ENCODE results near the gene ZNF689. TPM values are rescaled to one million over a fixed set of nuclear protein-coding genes. Genes with fewer than 3 reads are reported as not detected.

ZNF689 gene
- total RNA-seq, 1 donor: 8.1 TPM

DNA sequence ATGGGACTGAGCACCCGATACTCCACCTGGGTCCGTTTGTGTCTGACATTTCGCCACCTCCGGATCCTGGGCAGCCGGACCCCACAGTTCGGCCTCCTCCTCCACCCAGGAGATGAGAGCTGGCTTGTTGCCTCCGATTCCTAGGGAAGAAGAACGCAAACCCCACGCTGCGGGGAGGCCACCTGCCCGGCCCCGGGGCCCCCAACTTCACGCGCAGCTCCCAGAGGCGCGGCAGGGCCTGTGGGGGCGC lies 52.6 kb downstream of the ZNF689 start:
- TF ChIP-seq, protein P1, sequence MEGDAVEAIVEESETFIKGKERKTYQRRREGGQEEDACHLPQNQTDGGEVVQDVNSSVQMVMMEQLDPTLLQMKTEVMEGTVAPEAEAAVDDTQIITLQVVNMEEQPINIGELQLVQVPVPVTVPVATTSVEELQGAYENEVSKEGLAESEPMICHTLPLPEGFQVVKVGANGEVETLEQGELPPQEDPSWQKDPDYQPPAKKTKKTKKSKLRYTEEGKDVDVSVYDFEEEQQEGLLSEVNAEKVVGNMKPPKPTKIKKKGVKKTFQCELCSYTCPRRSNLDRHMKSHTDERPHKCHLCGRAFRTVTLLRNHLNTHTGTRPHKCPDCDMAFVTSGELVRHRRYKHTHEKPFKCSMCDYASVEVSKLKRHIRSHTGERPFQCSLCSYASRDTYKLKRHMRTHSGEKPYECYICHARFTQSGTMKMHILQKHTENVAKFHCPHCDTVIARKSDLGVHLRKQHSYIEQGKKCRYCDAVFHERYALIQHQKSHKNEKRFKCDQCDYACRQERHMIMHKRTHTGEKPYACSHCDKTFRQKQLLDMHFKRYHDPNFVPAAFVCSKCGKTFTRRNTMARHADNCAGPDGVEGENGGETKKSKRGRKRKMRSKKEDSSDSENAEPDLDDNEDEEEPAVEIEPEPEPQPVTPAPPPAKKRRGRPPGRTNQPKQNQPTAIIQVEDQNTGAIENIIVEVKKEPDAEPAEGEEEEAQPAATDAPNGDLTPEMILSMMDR (IDR thresholded peaks at IDR 0.05; ENCODE audit: insufficient read depth, low read length): no peak
- DNase-seq (ENCODE audit: low read depth): no peak
- H3K4me3 ChIP-seq (ENCODE audit: low read depth, low read length): peak overlapping the region; percentile 79

DNA sequence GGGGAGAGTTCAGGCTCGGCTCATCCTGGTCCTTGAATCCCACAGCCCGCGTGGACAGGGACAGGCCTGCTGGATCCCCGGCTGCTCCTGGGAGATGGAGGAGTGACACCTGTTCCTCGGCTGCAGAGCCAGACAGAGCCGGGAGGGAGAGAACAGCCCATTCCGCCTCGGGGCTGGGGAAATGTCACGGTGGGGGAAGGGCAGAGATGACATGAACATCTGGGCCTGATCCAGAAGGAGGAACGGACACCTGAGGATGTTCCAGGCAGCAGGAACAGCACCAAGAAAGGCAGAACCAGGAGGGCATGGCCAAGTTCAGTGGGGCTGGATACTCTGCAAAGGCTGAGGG lies 54.1 kb downstream of the ZNF689 start:
- H3K4me3 ChIP-seq (ENCODE audit: low read depth, low read length): no peak overlapping the region
- DNase-seq (ENCODE audit: low read depth): no peak
- TF ChIP-seq, protein P1 (IDR thresholded peaks at IDR 0.05; ENCODE audit: insufficient read depth, low read length): no peak

DNA sequence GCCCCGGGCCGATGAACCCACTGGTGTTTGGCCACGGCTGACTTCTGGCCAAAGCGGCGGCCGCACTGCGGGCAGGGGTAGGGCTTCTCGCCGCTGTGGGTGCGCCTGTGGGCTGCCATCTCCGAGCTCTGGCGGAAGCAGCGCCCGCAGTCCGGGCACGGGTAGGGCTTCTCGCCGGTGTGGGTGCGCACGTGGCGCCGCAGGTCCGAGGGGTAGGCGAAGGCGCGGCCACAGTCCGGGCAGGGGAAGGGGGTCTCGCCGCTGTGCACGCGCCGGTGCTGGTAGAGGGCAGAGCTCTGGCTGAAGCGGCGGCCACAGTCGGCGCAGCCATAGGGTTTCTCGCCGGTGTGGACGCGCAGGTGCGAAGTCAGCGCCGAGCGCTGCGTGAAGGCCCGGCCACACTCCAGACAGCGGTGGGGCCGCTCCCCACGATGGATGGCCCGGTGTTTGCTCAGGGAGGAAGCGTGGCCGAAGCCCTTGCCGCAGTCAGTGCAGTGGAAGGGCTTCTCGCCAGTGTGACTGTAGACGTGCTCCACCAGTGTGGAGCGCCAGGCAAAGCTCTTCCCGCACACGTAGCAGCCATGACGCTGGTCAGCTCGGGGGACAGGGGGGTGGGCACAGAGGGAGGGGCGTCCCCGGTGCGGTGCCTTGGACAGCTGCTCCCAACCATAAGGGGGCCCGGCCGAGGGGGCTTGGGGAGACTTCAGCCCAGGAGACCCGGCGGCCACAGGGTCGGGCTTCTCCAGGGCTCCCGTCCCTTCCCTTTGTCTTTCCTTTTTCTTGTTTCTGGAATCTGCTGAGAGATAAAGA lies 54.7 kb downstream of the ZNF689 start:
- TF ChIP-seq, protein P1 (IDR thresholded peaks at IDR 0.05; ENCODE audit: insufficient read depth, low read length): no peak
- no peak for DNase-seq (ENCODE audit: low read depth)
- H3K4me3 ChIP-seq (ENCODE audit: low read depth, low read length): no peak overlapping the region

DNA sequence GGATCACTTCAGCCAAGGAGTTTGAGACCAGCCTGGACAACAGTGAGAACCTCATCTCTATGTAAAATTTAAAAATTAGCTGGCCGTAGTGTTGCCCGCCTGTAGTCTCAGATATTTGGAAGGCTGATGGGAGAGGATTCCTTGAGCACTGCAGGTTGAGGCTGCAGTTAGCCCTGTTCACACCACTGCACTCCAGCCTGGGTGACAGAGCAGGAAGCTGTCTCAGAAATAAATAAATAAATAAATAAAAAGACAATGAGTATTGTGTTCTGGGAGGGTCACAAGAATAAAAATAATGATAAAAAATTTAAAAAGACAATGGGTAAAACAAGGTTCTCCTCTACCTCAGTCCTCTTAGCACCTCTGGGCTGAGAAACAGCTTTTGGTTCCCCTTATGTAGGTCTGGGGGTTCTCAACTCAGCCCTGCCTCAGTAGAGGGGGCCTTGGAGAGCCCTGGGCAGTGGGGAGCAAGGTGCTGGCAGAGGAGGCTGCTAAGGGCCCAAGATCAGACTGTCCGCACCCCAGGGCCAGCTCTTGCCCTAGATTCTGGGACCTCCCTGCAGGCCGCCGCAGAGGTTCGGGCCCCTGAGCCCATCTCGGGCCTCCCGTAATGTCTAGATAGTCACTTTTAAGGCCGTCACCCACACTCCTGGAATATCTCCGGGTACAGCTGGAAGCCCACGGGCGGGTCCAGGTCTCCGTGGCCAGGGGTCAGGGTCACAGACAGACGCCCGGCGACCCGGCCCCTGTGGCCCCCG lies 55.5 kb downstream of the ZNF689 start:
- TF ChIP-seq, protein P1 (IDR thresholded peaks at IDR 0.05; ENCODE audit: insufficient read depth, low read length): no peak
- DNase-seq (ENCODE audit: low read depth): no peak
- no peak overlapping the region for H3K4me3 ChIP-seq (ENCODE audit: low read depth, low read length)

DNA sequence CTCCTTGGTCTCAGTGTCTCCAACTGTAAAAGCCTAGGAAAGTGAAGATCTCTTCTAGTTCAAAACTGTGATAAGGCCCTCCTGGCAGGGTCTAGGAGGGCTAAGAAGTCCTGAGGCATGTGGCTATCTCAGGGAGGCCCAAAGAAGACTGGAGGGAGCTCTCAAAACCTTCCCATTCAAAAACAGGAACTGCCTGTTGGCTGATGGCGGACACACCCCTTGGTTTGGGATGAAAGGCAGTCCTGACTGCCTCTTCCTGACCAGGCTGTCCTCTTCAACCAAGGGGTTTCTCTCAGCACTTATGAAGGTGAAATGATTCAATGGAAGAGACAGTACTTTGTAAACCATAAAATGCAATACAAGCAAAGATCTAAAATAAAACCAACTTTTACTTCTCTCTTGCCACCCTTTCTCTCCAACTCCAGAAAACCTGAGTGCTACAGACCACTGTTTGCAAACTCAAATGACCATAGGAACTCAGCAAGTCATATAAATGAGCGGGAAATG lies 56.7 kb downstream of the ZNF689 start:
- TF ChIP-seq, protein P1 (IDR thresholded peaks at IDR 0.05; ENCODE audit: insufficient read depth, low read length): no peak
- DNase-seq (ENCODE audit: low read depth): no peak

DNA sequence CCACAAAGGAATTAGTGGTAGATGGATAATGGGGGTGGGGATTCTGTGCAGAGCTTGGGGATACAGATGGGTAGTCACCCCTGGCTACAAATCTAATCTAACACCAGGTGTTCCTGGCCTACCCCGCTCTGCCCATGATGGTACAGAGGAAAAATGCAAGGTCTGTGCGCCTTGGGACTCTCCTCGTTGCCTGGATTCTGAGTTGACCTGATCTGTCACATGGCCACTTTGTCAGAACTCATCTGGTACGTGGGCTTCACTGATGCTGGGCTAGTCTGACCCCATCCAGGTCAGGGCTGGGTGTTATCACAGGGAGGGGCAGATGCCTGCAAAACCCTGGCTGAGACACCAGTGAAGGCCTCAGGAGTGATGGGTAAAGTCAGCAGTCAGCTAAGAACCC lies 57.2 kb downstream of the ZNF689 start:
- DNase-seq (ENCODE audit: low read depth): no peak
- no peak overlapping the region for H3K4me3 ChIP-seq (ENCODE audit: low read depth, low read length)
- TF ChIP-seq, protein P1 (IDR thresholded peaks at IDR 0.05; ENCODE audit: insufficient read depth, low read length): no peak

More for the DNA sequence above, 56.7 kb downstream of the ZNF689 start:
- no peak overlapping the region for H3K4me3 ChIP-seq (ENCODE audit: low read depth, low read length)

Small RNA genes within 50 kb of the gene (small RNA-seq; reads per million reads assigned to genes)
- gene AC093249.1 (not detected), gene AC093249.4 (not detected)

Other genes starting within 250 kb of the ZNF689 start
- 26.1 and 38.0 TPM in 2 replicates for gene TBC1D10B, start 239.9 kb downstream of the ZNF689 start, total RNA-seq (ENCODE audit: low replicate concordance)
- gene MYL11, start 235.6 kb downstream of the ZNF689 start, total RNA-seq (ENCODE audit: low replicate concordance): not detected in 2 replicates
- 0.09 TPM in 1 of 2 replicates, not detected in the other for gene SEPTIN1, start 227.8 kb downstream of the ZNF689 start, total RNA-seq (ENCODE audit: low replicate concordance)
- gene ZNF48, start 215.0 kb downstream of the ZNF689 start, total RNA-seq (ENCODE audit: low replicate concordance): 2.1 and 5.4 TPM in 2 replicates
- gene ZNF771, start 202.8 kb downstream of the ZNF689 start, total RNA-seq (ENCODE audit: low replicate concordance): 12.6 and 16.2 TPM in 2 replicates
- gene DCTPP1, start 180.4 kb downstream of the ZNF689 start, total RNA-seq (ENCODE audit: low replicate concordance): 28.0 and 42.0 TPM in 2 replicates
- gene SEPHS2, start 164.5 kb downstream of the ZNF689 start, total RNA-seq (ENCODE audit: low replicate concordance): 15.0 and 15.8 TPM in 2 replicates
- not detected in 2 replicates for gene ITGAL, start 137.6 kb downstream of the ZNF689 start, total RNA-seq (ENCODE audit: low replicate concordance)
- gene ZNF768, start 83.8 kb downstream of the ZNF689 start, total RNA-seq (ENCODE audit: low replicate concordance): 20.9 and 21.6 TPM in 2 replicates
- 14.0 and 16.0 TPM in 2 replicates for gene ZNF747, start 75.5 kb downstream of the ZNF689 start, total RNA-seq (ENCODE audit: low replicate concordance)
- 5.3 and 11.2 TPM in 2 replicates for gene ZNF764, start 52.0 kb downstream of the ZNF689 start, total RNA-seq (ENCODE audit: low replicate concordance)
- 6.7 and 57.4 TPM in 2 replicates for gene ZNF688, start 38.7 kb downstream of the ZNF689 start, total RNA-seq (ENCODE audit: low replicate concordance)
- 8.1 and 8.3 TPM in 2 replicates for gene ZNF785, start 24.7 kb downstream of the ZNF689 start, total RNA-seq (ENCODE audit: low replicate concordance)
- gene PRR14, start 40.6 kb upstream of the ZNF689 start, total RNA-seq (ENCODE audit: low replicate concordance): 8.8 and 14.5 TPM in 2 replicates
- gene FBRS, start 48.0 kb upstream of the ZNF689 start, total RNA-seq (ENCODE audit: low replicate concordance): 18.3 and 28.4 TPM in 2 replicates
- gene SRCAP, start 88.8 kb upstream of the ZNF689 start, total RNA-seq (ENCODE audit: low replicate concordance): 10.8 and 21.9 TPM in 2 replicates
- 20.8 and 24.0 TPM in 2 replicates for gene PHKG2, start 138.0 kb upstream of the ZNF689 start, total RNA-seq (ENCODE audit: low replicate concordance)
- 0.49 and 2.7 TPM in 2 replicates for gene CFAP119, start 151.7 kb upstream of the ZNF689 start, total RNA-seq (ENCODE audit: low replicate concordance)
- 73.5 and 89.4 TPM in 2 replicates for gene RNF40, start 151.9 kb upstream of the ZNF689 start, total RNA-seq (ENCODE audit: low replicate concordance)
- 10.6 and 15.0 TPM in 2 replicates for gene ZNF629, start 176.8 kb upstream of the ZNF689 start, total RNA-seq (ENCODE audit: low replicate concordance)

All from fibroblast of the aortic adventitia (primary cell).